HuH-7.5 (cell line): ENCODE measurements around the gene CXCL3.

ENCODE experiments used
- DNase-seq: peaks from one replicate; pipeline ENCODE4 v3.0.0; 2011; ENCODE audit warnings: low spot score

The CXCL3 gene

DNA sequence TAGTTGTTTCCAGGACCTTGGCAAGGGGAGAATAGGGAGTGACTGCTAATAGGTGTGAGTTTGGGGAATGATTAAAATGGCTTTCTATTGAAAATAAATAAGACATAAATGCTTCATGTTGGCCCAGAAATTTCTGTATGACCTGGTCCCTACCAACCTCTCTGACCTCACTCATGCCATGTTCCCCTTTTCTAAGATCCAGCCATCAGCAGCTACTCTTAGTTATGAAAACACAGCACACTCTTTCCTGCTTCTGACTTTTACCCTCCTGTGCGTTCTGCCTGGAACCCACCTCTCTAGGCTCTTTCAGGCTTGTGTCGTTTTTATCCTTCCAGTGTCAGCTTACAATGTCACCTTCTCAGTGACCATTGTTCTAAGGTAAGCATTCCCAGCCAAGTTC is 25.2 kb downstream of the CXCL3 start:
- no peak for DNase-seq

DNA sequence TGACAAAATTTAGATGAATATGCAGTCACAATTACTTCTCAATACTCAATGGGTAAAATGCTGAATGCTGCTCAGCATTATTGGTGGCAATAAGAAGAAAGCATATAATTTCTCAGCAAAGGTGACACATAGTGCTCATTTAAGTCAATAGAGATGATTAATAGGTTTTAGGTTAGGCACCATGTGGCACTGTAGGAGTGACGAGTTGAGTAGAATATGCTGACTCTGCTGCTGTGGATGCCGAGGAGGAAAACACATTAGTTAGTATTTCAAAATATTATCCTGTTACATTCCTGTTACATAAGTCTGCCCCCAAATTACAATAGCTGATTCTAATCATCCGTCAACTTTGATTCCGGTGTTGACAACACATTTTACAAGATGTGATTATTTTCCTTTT is 26.4 kb downstream of the CXCL3 start:
- no peak for DNase-seq

- no peak for DNase-seq
Observed at GRCh38 chr4:74009307-74009706, 29.2 kb downstream of the CXCL3 start.

- no peak for DNase-seq
Observed at GRCh38 chr4:74006009-74006476, 32.4 kb downstream of the CXCL3 start.

GRCh38 chr4:74005528-74005927 is 33.0 kb downstream of the CXCL3 start:
- DNase-seq: peak; percentile 6

DNA sequence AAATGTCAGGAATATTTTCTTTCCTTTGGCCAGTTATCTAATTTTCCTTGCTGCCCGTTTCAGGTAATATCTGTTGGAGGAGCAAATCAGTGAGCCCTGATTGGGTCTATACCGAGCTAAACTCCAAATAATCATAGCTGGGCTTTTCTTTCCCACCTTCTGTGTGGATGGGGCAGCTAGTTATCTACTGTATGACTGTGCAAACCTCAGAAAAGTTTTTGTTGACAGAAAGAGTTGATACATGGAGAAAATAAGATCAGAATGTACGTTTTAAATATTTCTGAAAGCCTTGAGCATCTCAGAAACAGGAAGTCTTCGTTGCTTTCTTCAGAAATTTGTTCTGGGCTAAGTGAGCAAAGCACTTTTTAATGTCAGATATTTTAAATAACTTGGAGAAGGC is 33.8 kb downstream of the CXCL3 start:
- DNase-seq: no peak

DNA sequence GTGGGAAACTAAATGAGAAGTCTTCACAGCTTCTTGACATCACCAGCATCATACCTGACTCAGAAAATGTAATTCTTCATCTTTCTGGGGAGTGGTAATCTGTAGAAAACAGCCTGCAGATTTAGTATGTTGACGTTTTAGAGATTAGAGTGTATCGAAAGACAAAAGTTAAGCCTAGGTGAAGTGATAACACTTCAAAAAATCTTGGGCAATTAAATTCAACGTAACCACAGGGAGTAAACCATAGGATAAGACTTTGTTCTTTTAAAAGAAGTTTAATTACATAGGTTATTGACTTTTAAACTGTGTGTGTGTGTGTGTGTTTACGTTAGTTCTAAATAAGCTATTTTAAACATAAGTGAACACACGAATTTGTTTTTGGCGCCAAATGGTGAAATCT is 38.2 kb downstream of the CXCL3 start:
- DNase-seq: no peak

DNA sequence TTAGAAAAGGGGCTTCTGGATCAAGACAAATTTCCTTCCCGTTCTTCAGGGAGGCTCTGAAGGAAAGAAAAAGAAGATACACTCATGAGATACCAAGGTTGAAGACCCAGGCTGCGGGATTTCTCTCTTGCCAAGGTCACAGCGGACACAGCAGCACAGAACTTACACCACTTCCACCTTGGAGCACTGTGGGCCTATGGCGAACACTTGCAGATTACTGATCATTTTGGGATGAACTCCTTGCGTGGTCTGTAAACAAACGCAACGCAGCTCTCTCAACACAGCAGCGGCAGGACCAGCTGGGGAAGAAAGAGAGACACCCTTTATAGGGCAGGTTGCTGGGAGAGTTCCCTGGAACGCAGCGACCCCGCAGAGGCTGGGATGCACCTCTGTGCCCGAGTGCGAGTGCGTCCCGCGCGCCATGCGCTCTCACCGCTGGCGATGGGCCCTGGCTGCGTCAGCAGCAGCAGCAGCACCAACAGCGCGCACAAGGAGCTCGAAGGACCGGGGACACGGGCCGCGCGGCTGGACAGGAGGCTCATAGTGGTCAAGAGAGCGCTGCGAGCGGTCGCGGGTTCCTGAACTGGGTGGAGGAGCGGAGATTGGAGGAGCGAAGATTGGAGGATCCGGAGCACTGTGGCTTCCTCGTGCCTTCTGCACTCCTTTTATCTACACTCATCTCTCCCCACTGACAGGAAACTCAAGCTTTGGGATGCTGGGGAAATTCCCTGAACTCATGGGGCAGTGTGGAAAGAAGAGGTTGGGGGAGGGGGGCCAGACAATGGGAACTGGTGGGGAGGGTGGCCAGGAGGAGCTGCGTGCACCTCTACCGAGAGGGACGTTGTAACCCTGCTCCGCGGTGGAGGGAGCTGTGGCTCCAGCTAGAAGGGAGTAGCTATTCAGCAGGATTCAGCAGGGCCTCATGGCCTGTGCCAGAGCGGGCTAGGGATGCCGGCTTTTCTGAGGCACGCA is 40.2 kb downstream of the CXCL3 start, which contains the start of gene CXCL5:
Gene CXCL5, minus strand, starts transcription at position 638 of the 972 bp plus-strand sequence. Its CDS starts 96 bp downstream, at position 542.
- DNase-seq: peak; percentile 29

GRCh38 chr4:73992050-73992449 is 46.4 kb downstream of the CXCL3 start:
- no peak for DNase-seq

- no peak for DNase-seq
Observed at GRCh38 chr4:73991742-73992000, 46.8 kb downstream of the CXCL3 start.

DNA sequence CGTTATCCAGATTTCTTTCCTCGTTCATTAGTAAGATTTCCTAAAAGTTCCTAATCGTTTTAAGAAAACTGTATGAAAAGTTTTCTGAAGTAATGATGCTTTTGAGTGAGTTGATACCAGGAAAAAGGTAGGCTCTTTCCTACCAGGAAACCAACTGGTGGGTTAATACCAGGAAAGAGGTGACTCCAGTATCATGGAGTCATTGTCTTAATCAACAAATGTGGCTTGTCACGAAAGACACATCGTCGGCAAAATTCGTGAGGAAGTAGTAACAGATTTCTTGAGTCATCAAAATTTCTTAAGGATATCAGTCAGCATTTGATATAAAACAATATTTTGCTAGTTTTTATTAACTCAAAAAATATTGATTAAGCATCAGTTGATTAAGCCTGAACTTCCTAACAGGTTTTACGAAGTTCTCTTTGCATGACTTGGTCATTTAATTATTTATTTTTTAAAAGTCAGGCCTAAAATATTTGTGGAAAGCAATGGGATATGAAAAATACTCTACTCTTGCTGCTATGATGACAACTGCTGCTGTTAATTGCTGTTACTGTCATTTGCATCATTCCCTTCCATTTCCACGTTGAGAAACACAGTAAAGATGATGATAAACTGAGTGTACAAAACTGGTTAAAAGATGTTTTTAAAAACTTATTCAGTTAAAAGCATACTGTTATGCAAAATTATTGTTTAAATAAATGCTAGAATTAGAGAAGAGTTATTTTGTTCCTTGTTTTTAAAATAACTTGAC is 47.3 kb downstream of the CXCL3 start:
- DNase-seq: no peak

DNA sequence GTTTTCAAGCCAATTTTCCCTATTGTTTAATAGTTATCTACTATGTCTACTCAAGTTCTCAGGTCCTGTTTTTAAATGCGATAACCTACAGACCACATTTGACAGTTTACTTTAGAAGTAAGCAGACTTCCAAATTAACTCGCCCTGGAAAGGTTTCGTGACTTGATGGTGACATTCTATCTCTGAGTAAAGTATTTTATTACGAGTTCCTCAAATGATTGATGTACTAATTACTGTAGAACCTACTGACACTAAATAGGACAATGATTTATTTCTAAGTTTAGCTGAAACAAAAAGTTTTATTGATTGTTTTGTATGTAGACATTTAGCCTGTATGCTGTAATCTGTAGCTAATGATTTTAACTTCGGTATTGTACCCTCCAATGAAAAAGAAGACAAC is 48.6 kb downstream of the CXCL3 start:
- no peak for DNase-seq

GRCh38 chr4:73989031-73989430 is 49.5 kb downstream of the CXCL3 start:
- no peak for DNase-seq

GRCh38 chr4:73988061-73988460 is 50.4 kb downstream of the CXCL3 start, which contains the start of gene PPBP:
PPBP (minus strand) TSS chr4:73988190; CDS start chr4:73988103, 87 bp downstream.
- DNase-seq: no peak
